Activated CD8-positive, alpha-beta memory T cell treated with anti-CD3 and anti-CD28 coated beads, Interleukin-2, amount 10 ng/mL, durations not matched to agents 7 days and 5 days (primary cell): ENCODE data around the gene ITGA2B. TPM values are rescaled to one million over a fixed set of nuclear protein-coding genes. Genes with fewer than 3 reads are reported as not detected.

Source experiments
- ATAC-seq: fragments of 150-1000 bp; cut with Tn5 transposase; one replicate; pipeline ENCODE4 v1.10.0; 2021; ENCODE audit warnings: moderate library complexity
- CTCF ChIA-PET: fragments of 350-600 bp; sonication (Branson Sonifier 250); formaldehyde crosslinking; loops from one replicate; lab custom pipeline; 2021; ENCODE audit warnings: antibody characterized with exemption; lab: Charles Lee
- DNase-seq: peaks from one replicate; pipeline ENCODE4 v3.0.0-alpha.2; 2020
- H3K27ac Mint-ChIP-seq: one replicate; pipeline ENCODE4 v1.8.0; 2021; ENCODE audit warnings: mild to moderate bottlenecking, mixed read lengths
- H3K27me3 Mint-ChIP-seq: one replicate; pipeline ENCODE4 v1.8.0; 2021; ENCODE audit warnings: mixed read lengths
- H3K36me3 Mint-ChIP-seq: one replicate; pipeline ENCODE4 v1.8.0; 2021; ENCODE audit warnings: mild to moderate bottlenecking, mixed read lengths
- H3K4me1 Mint-ChIP-seq: one replicate; pipeline ENCODE4 v1.8.0; 2021; ENCODE audit warnings: mixed read lengths
- H3K4me3 Mint-ChIP-seq: one replicate; pipeline ENCODE4 v1.8.0; 2021; ENCODE audit warnings: mild to moderate bottlenecking, moderate library complexity, mixed read lengths
- H3K9me3 Mint-ChIP-seq: one replicate; pipeline ENCODE4 v1.8.0; 2022; ENCODE audit warnings: low read depth, mixed read lengths
- total RNA-seq, 2 experiments: library from RNA; stranded (reverse); gene quantifications; one replicate each; pipeline ENCODE4 v1.2.3, GENCODE V29; 2021

Gene ITGA2B
- total RNA-seq, 2 experiments from 2014 or later = 0.09 to 0.44 TPM

- ATAC-seq (peak; percentile 94), DNase-seq (peak; percentile 86)
- Mint-ChIP-seq H3K27ac (no peak overlapping the region), H3K4me3 (peak overlapping the region; percentile 65), H3K4me1 (peaks cover 20% of the 10 kb centered on the region), H3K27me3 (peaks cover 36% of the 10 kb centered on the region), H3K9me3 (no peaks in the 10 kb centered on the region), H3K36me3 (no peaks in the 10 kb centered on the region)
- CTCF ChIA-PET = interaction anchor here (1.0 to 1.9 kb wide), 9 partner anchors 9 to 182 kb away, joined by 3 to 7 read pairs (median 3); partner anchors contain the start of gene FAM171A2
Observed at GRCh38 chr17:44385287-44386181, 3.9 kb downstream of the ITGA2B start.

- CTCF ChIA-PET = interaction anchor here (1.0 to 1.9 kb wide), 6 partner anchors 15 to 138 kb away, joined by 3 to 7 read pairs (median 4); partner anchors contain the start of gene FAM171A2
- H3K27ac Mint-ChIP-seq = no peak overlapping the region
- no peaks in the 10 kb centered on the region for H3K9me3 Mint-ChIP-seq
Observed at GRCh38 chr17:44384823-44385286, 4.6 kb downstream of the ITGA2B start.

GRCh38 chr17:44384281-44384822 is 5.1 kb downstream of the ITGA2B start:
- H3K27ac Mint-ChIP-seq = no peak overlapping the region

More at GRCh38 chr17:44384823-44385286, 4.6 kb downstream of the ITGA2B start:
- DNase-seq (no peak), ATAC-seq (no peak)
- H3K36me3 Mint-ChIP-seq = no peaks in the 10 kb centered on the region
- peak overlapping the region; percentile 65 for H3K4me3 Mint-ChIP-seq
- H3K27me3 Mint-ChIP-seq = peaks cover 36% of the 10 kb centered on the region
- peaks cover 15% of the 10 kb centered on the region for H3K4me1 Mint-ChIP-seq

GRCh38 chr17:44383861-44384260 is 5.6 kb downstream of the ITGA2B start:
- DNase-seq (no peak), ATAC-seq (no peak)
- CTCF ChIA-PET = no interaction called here
- Mint-ChIP-seq H3K27me3 (peaks cover 36% of the 10 kb centered on the region), H3K36me3 (no peaks in the 10 kb centered on the region), H3K4me3 (no peak overlapping the region), H3K27ac (no peak overlapping the region), H3K9me3 (no peaks in the 10 kb centered on the region), H3K4me1 (peaks cover 8% of the 10 kb centered on the region)

More at GRCh38 chr17:44384281-44384822, 5.1 kb downstream of the ITGA2B start:
- Mint-ChIP-seq H3K4me1 (peaks cover 10% of the 10 kb centered on the region), H3K9me3 (no peaks in the 10 kb centered on the region), H3K27me3 (peaks cover 36% of the 10 kb centered on the region), H3K4me3 (no peak overlapping the region), H3K36me3 (no peaks in the 10 kb centered on the region)
- DNase-seq (no peak), ATAC-seq (no peak)
- CTCF ChIA-PET = interaction anchor here (1.9 kb wide), 1 partner anchor 21 kb away, joined by 7 read pairs; the partner anchor contains the start of gene FAM171A2

- peaks cover 8% of the 10 kb centered on the region for H3K4me1 Mint-ChIP-seq
- no peak overlapping the region for H3K4me3 Mint-ChIP-seq
- no peaks in the 10 kb centered on the region for H3K36me3 Mint-ChIP-seq
- DNase-seq (no peak), ATAC-seq (no peak)
- CTCF ChIA-PET = interaction anchor here (1.0 kb wide), 1 partner anchor 29 kb away, joined by 4 read pairs; no protein-coding TSS in a partner anchor
- no peaks in the 10 kb centered on the region for H3K9me3 Mint-ChIP-seq
- peaks cover 36% of the 10 kb centered on the region for H3K27me3 Mint-ChIP-seq
- no peak overlapping the region for H3K27ac Mint-ChIP-seq
Observed at GRCh38 chr17:44383363-44383762, 6.1 kb downstream of the ITGA2B start.

GRCh38 chr17:44382917-44383316 is 6.5 kb downstream of the ITGA2B start:
- DNase-seq = no peak
- Mint-ChIP-seq H3K27ac (no peak overlapping the region), H3K4me3 (no peak overlapping the region), H3K36me3 (no peaks in the 10 kb centered on the region), H3K9me3 (no peaks in the 10 kb centered on the region), H3K4me1 (peaks cover 8% of the 10 kb centered on the region), H3K27me3 (peaks cover 36% of the 10 kb centered on the region)
- CTCF ChIA-PET = interaction anchor here (0.7 to 1.0 kb wide), 2 partner anchors 29 to 41 kb away, joined by 3 to 4 read pairs; no protein-coding TSS in a partner anchor
- no peak for ATAC-seq

- DNase-seq (no peak), ATAC-seq (no peak)
- no peaks in the 10 kb centered on the region for H3K9me3 Mint-ChIP-seq
- H3K36me3 Mint-ChIP-seq = no peaks in the 10 kb centered on the region
- CTCF ChIA-PET = no interaction called here
- H3K4me1 Mint-ChIP-seq = peaks cover 8% of the 10 kb centered on the region
- peaks cover 36% of the 10 kb centered on the region for H3K27me3 Mint-ChIP-seq
- H3K27ac Mint-ChIP-seq = no peak overlapping the region
- H3K4me3 Mint-ChIP-seq = no peak overlapping the region
Observed at GRCh38 chr17:44381810-44382305, 7.6 kb downstream of the ITGA2B start.

GRCh38 chr17:44380767-44381166 is 8.7 kb downstream of the ITGA2B start:
- Mint-ChIP-seq H3K27me3 (peaks cover 30% of the 10 kb centered on the region), H3K36me3 (no peaks in the 10 kb centered on the region), H3K27ac (no peak overlapping the region), H3K4me1 (peaks cover 3% of the 10 kb centered on the region), H3K4me3 (no peak overlapping the region), H3K9me3 (no peaks in the 10 kb centered on the region)
- DNase-seq (no peak), ATAC-seq (no peak)
- CTCF ChIA-PET = no interaction called here

GRCh38 chr17:44379887-44380286 is 9.6 kb downstream of the ITGA2B start:
- Mint-ChIP-seq H3K36me3 (no peaks in the 10 kb centered on the region), H3K9me3 (no peaks in the 10 kb centered on the region), H3K27ac (no peak overlapping the region), H3K4me3 (no peak overlapping the region), H3K27me3 (peaks cover 27% of the 10 kb centered on the region), H3K4me1 (peaks cover 3% of the 10 kb centered on the region)
- CTCF ChIA-PET = no interaction called here
- ATAC-seq = no peak
- DNase-seq = no peak

GRCh38 chr17:44378171-44378705 is 11.2 kb downstream of the ITGA2B start:
- DNase-seq (no peak), ATAC-seq (no peak)
- H3K9me3 Mint-ChIP-seq = no peaks in the 10 kb centered on the region
- H3K27me3 Mint-ChIP-seq = peaks cover 17% of the 10 kb centered on the region
- no peaks in the 10 kb centered on the region for H3K36me3 Mint-ChIP-seq
- H3K27ac Mint-ChIP-seq = no peak overlapping the region
- CTCF ChIA-PET = no interaction called here
- no peaks in the 10 kb centered on the region for H3K4me1 Mint-ChIP-seq
- H3K4me3 Mint-ChIP-seq = no peak overlapping the region

GRCh38 chr17:44376779-44377178 is 12.7 kb downstream of the ITGA2B start:
- H3K27ac Mint-ChIP-seq = no peak overlapping the region
- no peaks in the 10 kb centered on the region for H3K4me1 Mint-ChIP-seq
- CTCF ChIA-PET = interaction anchor here (0.7 to 1.8 kb wide), 3 partner anchors 13 to 221 kb away, joined by 3 to 8 read pairs (median 3); partner anchors contain the start of gene FAM171A2
- H3K4me3 Mint-ChIP-seq = no peak overlapping the region
- DNase-seq = no peak
- peaks cover 13% of the 10 kb centered on the region for H3K27me3 Mint-ChIP-seq
- no peaks in the 10 kb centered on the region for H3K36me3 Mint-ChIP-seq
- no peaks in the 10 kb centered on the region for H3K9me3 Mint-ChIP-seq
- ATAC-seq = no peak

- peaks cover 13% of the 10 kb centered on the region for H3K27me3 Mint-ChIP-seq
- H3K9me3 Mint-ChIP-seq = no peaks in the 10 kb centered on the region
- CTCF ChIA-PET = interaction anchor here (1.0 to 1.8 kb wide), 2 partner anchors 13 to 18 kb away, joined by 3 to 8 read pairs; partner anchors contain the start of gene FAM171A2
- no peaks in the 10 kb centered on the region for H3K4me1 Mint-ChIP-seq
- H3K27ac Mint-ChIP-seq = no peak overlapping the region
- H3K4me3 Mint-ChIP-seq = no peak overlapping the region
- no peaks in the 10 kb centered on the region for H3K36me3 Mint-ChIP-seq
- DNase-seq (no peak), ATAC-seq (peak; percentile 33)
Observed at GRCh38 chr17:44376124-44376523, 13.3 kb downstream of the ITGA2B start.
